HepG2 (cell line): Measurements from ENCODE around the gene STBD1. TPM values are rescaled to one million over a fixed set of nuclear protein-coding genes. Genes with fewer than 3 reads are reported as not detected.

Experiments
- ATAC-seq: fragments of 200-7000 bp; cut with Tn5 transposase; 3 replicates; pipeline ENCODE4 v1.9.1; 2020; ENCODE audit warnings: mild to moderate bottlenecking, moderate library complexity
- BruUV-seq: library from RNA; stranded (reverse); fragments of 400-500 nt; replicated peaks from 2 replicates; lab custom pipeline; 2021; lab: Mats Ljungman, UMichigan
- CTCF ChIA-PET: fragments of 300-600 bp; formaldehyde crosslinking; extraction: SDS; loops from one replicate; lab custom pipeline; 2021; ENCODE audit warnings: low total read pairs, inconsistent platforms, low intra/inter-chr PET ratio; lab: Yijun Ruan, JAX
- POLR2A ChIA-PET: fragments of 350-600 bp; sonication (Branson Sonifier 250); formaldehyde crosslinking; loops from one replicate; lab custom pipeline; 2020; ENCODE audit warnings: antibody characterized with exemption, inconsistent platforms; lab: Yijun Ruan, JAX
- DNase-seq: peaks from one replicate; pipeline ENCODE4 v3.0.0-alpha.2; 2015; ENCODE audit warnings: low spot score
- FAIRE-seq: peaks from 3 replicates; lab custom pipeline; 2011; peaks lifted over from hg19 to GRCh38; lab: Jason Lieb, UNC
- H2AFZ ChIP-seq: one replicate; pipeline ENCODE4 v1.6.1; 2011; ENCODE audit warnings: low read length, inconsistent platforms
- H3K27ac ChIP-seq: fragments of 300-600 bp; 3 replicates; pipeline ENCODE4 v1.8.0; 2011; ENCODE audit warnings: mixed run types, mild to moderate bottlenecking, mixed read lengths, low read length, inconsistent platforms; ENCODE audit not compliant: insufficient read depth; ENCODE audit errors: extremely low read length
- H3K27me3 ChIP-seq, 2 experiments: fragments of 200-600 bp in 1 of 2; 2 replicates in 1 of 2; 3 replicates in 1 of 2; pipeline versions ENCODE4 v1.6.0 to v1.8.0; 2011; ENCODE audit warnings: low read length in 2 of 2, mild to moderate bottlenecking in 2 of 2, moderate library complexity in 2 of 2, inconsistent platforms in 1 of 2; ENCODE audit not compliant: insufficient read depth in 2 of 2, control insufficient read depth in 1 of 2
- H3K36me3 ChIP-seq, 2 experiments: fragments of 200-600 bp in 1 of 2; replicated peaks in 1 of 2; 2 replicates in 1 of 2; 3 replicates in 1 of 2; pipeline versions ENCODE4 v1.5.1 to v1.8.0; 2011; ENCODE audit warnings: low read length in 2 of 2, inconsistent platforms in 1 of 2; ENCODE audit not compliant: insufficient read depth in 2 of 2, control insufficient read depth in 1 of 2
- H3K4me1 ChIP-seq: 2 replicates; pipeline ENCODE4 v1.5.1; 2012; ENCODE audit warnings: low read length, inconsistent platforms; ENCODE audit not compliant: insufficient read depth
- H3K4me2 ChIP-seq: 2 replicates; pipeline ENCODE4 v1.6.0; 2011; ENCODE audit warnings: low read depth, low read length, inconsistent platforms
- H3K4me3 ChIP-seq, 3 experiments: fragments of 200-600 bp in 1 of 3; sonication (generic), shearing (Covaris generic) in 1 of 3; replicated peaks in 1 of 3; 2 replicates each; pipeline ENCODE4 v1.5.1; 2011 to 2016; ENCODE audit warnings: low read length in 3 of 3, inconsistent platforms in 2 of 3, low read depth in 2 of 3, mild to moderate bottlenecking in 2 of 3, control low read depth in 1 of 3, mixed read lengths in 1 of 3; ENCODE audit not compliant: insufficient read depth in 1 of 3
- H3K79me2 ChIP-seq: one replicate; pipeline ENCODE4 v1.6.1; 2011; ENCODE audit warnings: low read length, inconsistent platforms; ENCODE audit not compliant: insufficient read depth
- H3K9ac ChIP-seq: 2 replicates; pipeline ENCODE4 v1.6.0; 2011; ENCODE audit warnings: mild to moderate bottlenecking, low read depth, low read length, inconsistent platforms; ENCODE audit not compliant: insufficient read depth
- H3K9me3 ChIP-seq: 2 replicates; pipeline ENCODE4 v1.5.1; 2012; ENCODE audit warnings: mild to moderate bottlenecking, low read length
- H4K20me1 ChIP-seq: 2 replicates; pipeline ENCODE4 v1.6.0; 2011; ENCODE audit warnings: inconsistent platforms, mild to moderate bottlenecking, low read length, moderate library complexity; ENCODE audit not compliant: insufficient read depth
- ARHGAP35 ChIP-seq: sonication (generic); formaldehyde crosslinking; IDR thresholded peaks from 2 replicates; pipeline ENCODE4 v1.9.0; 2022; ENCODE audit warnings: mild to moderate bottlenecking, inconsistent platforms, moderate library complexity, missing genetic modification reagents, borderline replicate concordance
- KDM5B ChIP-seq: sonication (generic); formaldehyde crosslinking; IDR thresholded peaks from 2 replicates; pipeline ENCODE4 v1.4.0; 2020; ENCODE audit warnings: missing genetic modification reagents, mild to moderate bottlenecking, borderline replicate concordance
- KLF9 ChIP-seq: IDR thresholded peaks from 2 replicates; pipeline ENCODE4 v1.6.1; 2016; ENCODE audit warnings: low read depth
- PAX8 ChIP-seq: sonication (generic); formaldehyde crosslinking; IDR thresholded peaks from 2 replicates; pipeline ENCODE4 v1.8.0; 2022; ENCODE audit warnings: mild to moderate bottlenecking, missing genetic modification reagents, borderline replicate concordance
- PHF20 ChIP-seq: sonication (generic); formaldehyde crosslinking; IDR thresholded peaks from 2 replicates; pipeline ENCODE4 v1.5.0; 2020; ENCODE audit warnings: mild to moderate bottlenecking, missing genetic modification reagents
- POGZ ChIP-seq: sonication (generic); formaldehyde crosslinking; IDR thresholded peaks from 2 replicates; pipeline ENCODE4 v1.4.0; 2020; ENCODE audit warnings: mild to moderate bottlenecking, missing genetic modification reagents
- POLR2AphosphoS5 ChIP-seq: IDR thresholded peaks from 2 replicates; pipeline ENCODE4 v1.6.1; 2012; ENCODE audit warnings: low read depth, low read length
- RFX5 ChIP-seq: IDR thresholded peaks from 2 replicates; pipeline ENCODE4 v1.6.1; 2011; ENCODE audit warnings: low read depth, low read length, improper control_type of control experiment
- SNAPC2 ChIP-seq: sonication (generic); formaldehyde crosslinking; IDR thresholded peaks from 2 replicates; pipeline ENCODE4 v1.8.1; 2022; ENCODE audit warnings: mild to moderate bottlenecking, missing genetic modification reagents
- ZFP90 ChIP-seq: sonication (generic); formaldehyde crosslinking; IDR thresholded peaks from 2 replicates; pipeline ENCODE4 v1.8.0; 2022; ENCODE audit warnings: missing genetic modification reagents, mild to moderate bottlenecking, inconsistent platforms, borderline replicate concordance
- ZNF274 ChIP-seq: sonication (generic); formaldehyde crosslinking; IDR thresholded peaks from 2 replicates; pipeline ENCODE4 v1.5.1; 2020; ENCODE audit warnings: mild to moderate bottlenecking, missing genetic modification reagents
- WGBS: methylation state at CpG from one replicate; pipeline ENCODE4 v1.1.6; 2017; ENCODE audit warnings: low lambda C conversion rate; 5-methylcytosine and 5-hydroxymethylcytosine counted together
- in situ Hi-C: cut with HindIII; loops from 2 replicates; pipeline ENCODE4 v1.10.0; 2017; ENCODE audit warnings: low pct_unique_long_range_greater_than_20kb; ENCODE audit not compliant: extremely low pct_ligation_motif_present
- intact Hi-C: fragments of 100-400 bp; cut with micrococcal nuclease; formaldehyde crosslinking; loops from one replicate; pipeline ENCODE4 v1.10.0; 2022; ENCODE audit not compliant: unreplicated experiment
- polyA plus RNA-seq, 8 experiments: library from polyadenylated mRNA; depleted of rRNA in 3 of 8; stranded (reverse) in 7 of 8; unstranded in 1 of 8; fragments of >200 nt; fragmentation: Illumina TruSeq in 4 of 8; extraction: Trizol in 4 of 8; gene quantifications; 2 replicates each; pipeline versions ENCODE4 v1.2.1 to v1.2.3, GENCODE V29; 2011 to 2016; ENCODE audit warnings: low read depth in 4 of 8, missing spikeins in 1 of 8, mixed read lengths in 1 of 8; ENCODE audit not compliant: insufficient read depth in 1 of 8
- total RNA-seq, 5 experiments: library from RNA; depleted of rRNA; stranded (reverse); fragments of >200 nt; fragmentation: Illumina TruSeq; extraction: Trizol; gene quantifications; 2 replicates each; pipeline ENCODE4 v1.2.3, GENCODE V29; 2016; ENCODE audit warnings: low read depth in 1 of 5
- TF ChIP-seq, protein P1 (sequence below): sonication (generic); formaldehyde crosslinking; IDR thresholded peaks from 2 replicates; pipeline ENCODE4 v1.4.0; 2020; ENCODE audit warnings: mild to moderate bottlenecking, missing genetic modification reagents
- TF ChIP-seq, protein P2 (sequence below): sonication (generic); formaldehyde crosslinking; IDR thresholded peaks from 2 replicates; pipeline ENCODE4 v1.5.0; 2020; ENCODE audit warnings: missing genetic modification reagents
- TF ChIP-seq, protein P3 (sequence below): sonication (generic); formaldehyde crosslinking; IDR thresholded peaks from 2 replicates; pipeline ENCODE4 v1.9.0; 2021; ENCODE audit warnings: missing genetic modification reagents, borderline replicate concordance
- TF ChIP-seq, protein P4 (sequence below): sonication (generic); formaldehyde crosslinking; IDR thresholded peaks from 2 replicates; pipeline ENCODE4 v1.8.1; 2023; ENCODE audit warnings: missing genetic modification reagents, inconsistent platforms, borderline replicate concordance

The STBD1 gene
- total and polyA plus RNA-seq, 2 of the 13 experiments (the other 11 are each of a cell fraction or from before 2014, with no cell fraction given): 2.8 to 4.3 TPM

DNA sequence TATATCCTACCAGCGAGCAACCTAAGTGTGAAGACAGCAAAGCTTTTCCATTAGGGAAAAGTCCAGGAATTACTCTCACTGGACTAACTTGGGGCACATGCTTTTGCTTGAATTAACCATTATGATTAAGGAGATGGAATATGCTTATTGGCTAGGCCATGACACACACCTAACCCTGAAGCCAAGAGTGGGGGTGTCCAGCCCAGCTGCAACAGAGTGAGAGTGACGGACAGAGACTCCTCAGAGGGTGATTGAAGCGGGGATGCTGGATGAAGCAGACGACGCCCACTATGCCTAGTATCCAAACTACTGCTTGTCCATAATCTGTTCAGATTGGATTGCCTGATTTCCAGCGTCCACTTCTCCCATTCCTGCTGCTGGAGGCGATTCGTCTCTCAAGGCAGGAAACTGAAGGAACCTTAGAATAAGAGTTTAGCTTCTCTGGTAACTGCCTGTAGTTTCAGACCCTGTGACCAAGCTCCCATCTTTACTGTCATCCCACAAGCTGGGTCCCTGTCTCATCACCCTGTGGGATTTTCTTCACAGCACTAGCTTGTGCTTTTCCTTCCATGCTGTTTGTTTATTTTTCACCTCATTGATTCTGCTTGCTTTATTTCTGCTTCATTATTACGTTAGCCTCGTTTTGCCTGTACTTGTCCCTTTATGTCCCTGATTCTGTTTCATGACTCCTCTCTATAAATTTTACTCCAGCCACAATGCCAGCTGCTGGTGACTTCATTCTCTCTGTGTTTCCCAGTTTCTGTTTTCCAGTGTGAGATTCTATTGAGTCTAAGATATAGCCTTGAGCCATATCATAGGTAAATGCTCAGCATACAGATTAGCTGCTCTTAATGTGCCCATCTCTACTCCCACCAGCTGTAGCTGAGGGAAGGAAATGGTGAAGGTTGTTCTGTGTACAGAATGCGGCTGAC is 36.0 kb upstream of the STBD1 start:
- H3K27ac ChIP-seq: no peak overlapping the region
- FAIRE-seq (no peak), ATAC-seq (no peak), DNase-seq (no peak)
- in situ Hi-C loops: no loop called here
- no peak overlapping the region for H3K9ac ChIP-seq
- intact Hi-C loops: no loop called here
- no peaks in the 10 kb centered on the region for H3K79me2 ChIP-seq
- H3K4me1 ChIP-seq: peaks cover 67% of the 10 kb centered on the region
- H3K4me2 ChIP-seq: no peak overlapping the region
- 77% methylated on average over 11 of the region's 11 CpGs for WGBS
- H3K27me3 ChIP-seq: no peaks in the 10 kb centered on the region
- H3K9me3 ChIP-seq: no peaks in the 10 kb centered on the region
- H4K20me1 ChIP-seq: no peaks in the 10 kb centered on the region
- H2AFZ ChIP-seq: no peak overlapping the region
- H3K36me3 ChIP-seq: no peaks in the 10 kb centered on the region
- no peak overlapping the region for H3K4me3 ChIP-seq
- no TSS peak for BruUV-seq
- ChIA-PET POLR2A (no interaction called here), CTCF (no interaction called here)
- TF ChIP-seq POLR2AphosphoS5 (no peak), KDM5B (CRISPR knock-in tag) (no peak), ARHGAP35 (CRISPR knock-in tag) (no peak), PAX8 (CRISPR knock-in tag) (no peak), KLF9 (CRISPR knock-in tag) (no peak), PHF20 (CRISPR knock-in tag) (no peak), ZNF274 (CRISPR knock-in tag) (no peak), RFX5 (no peak), POGZ (CRISPR knock-in tag) (no peak), ZFP90 (no peak), SNAPC2 (CRISPR knock-in tag) (no peak)
- TF ChIP-seq, protein P1, sequence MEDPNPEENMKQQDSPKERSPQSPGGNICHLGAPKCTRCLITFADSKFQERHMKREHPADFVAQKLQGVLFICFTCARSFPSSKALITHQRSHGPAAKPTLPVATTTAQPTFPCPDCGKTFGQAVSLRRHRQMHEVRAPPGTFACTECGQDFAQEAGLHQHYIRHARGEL (CRISPR knock-in tag): no peak
- TF ChIP-seq, protein P2, sequence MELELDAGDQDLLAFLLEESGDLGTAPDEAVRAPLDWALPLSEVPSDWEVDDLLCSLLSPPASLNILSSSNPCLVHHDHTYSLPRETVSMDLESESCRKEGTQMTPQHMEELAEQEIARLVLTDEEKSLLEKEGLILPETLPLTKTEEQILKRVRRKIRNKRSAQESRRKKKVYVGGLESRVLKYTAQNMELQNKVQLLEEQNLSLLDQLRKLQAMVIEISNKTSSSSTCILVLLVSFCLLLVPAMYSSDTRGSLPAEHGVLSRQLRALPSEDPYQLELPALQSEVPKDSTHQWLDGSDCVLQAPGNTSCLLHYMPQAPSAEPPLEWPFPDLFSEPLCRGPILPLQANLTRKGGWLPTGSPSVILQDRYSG (CRISPR knock-in tag): no peak
- TF ChIP-seq, protein P3, sequence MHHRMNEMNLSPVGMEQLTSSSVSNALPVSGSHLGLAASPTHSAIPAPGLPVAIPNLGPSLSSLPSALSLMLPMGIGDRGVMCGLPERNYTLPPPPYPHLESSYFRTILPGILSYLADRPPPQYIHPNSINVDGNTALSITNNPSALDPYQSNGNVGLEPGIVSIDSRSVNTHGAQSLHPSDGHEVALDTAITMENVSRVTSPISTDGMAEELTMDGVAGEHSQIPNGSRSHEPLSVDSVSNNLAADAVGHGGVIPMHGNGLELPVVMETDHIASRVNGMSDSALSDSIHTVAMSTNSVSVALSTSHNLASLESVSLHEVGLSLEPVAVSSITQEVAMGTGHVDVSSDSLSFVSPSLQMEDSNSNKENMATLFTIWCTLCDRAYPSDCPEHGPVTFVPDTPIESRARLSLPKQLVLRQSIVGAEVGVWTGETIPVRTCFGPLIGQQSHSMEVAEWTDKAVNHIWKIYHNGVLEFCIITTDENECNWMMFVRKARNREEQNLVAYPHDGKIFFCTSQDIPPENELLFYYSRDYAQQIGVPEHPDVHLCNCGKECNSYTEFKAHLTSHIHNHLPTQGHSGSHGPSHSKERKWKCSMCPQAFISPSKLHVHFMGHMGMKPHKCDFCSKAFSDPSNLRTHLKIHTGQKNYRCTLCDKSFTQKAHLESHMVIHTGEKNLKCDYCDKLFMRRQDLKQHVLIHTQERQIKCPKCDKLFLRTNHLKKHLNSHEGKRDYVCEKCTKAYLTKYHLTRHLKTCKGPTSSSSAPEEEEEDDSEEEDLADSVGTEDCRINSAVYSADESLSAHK (CRISPR knock-in tag): no peak
- TF ChIP-seq, protein P4, sequence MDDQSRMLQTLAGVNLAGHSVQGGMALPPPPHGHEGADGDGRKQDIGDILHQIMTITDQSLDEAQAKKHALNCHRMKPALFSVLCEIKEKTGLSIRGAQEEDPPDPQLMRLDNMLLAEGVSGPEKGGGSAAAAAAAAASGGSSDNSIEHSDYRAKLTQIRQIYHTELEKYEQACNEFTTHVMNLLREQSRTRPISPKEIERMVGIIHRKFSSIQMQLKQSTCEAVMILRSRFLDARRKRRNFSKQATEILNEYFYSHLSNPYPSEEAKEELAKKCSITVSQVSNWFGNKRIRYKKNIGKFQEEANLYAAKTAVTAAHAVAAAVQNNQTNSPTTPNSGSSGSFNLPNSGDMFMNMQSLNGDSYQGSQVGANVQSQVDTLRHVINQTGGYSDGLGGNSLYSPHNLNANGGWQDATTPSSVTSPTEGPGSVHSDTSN: no peak
